ENCODE measurements around the gene SH2D6. TPM values are rescaled to one million over a fixed set of nuclear protein-coding genes. Genes with fewer than 3 reads are reported as not detected.

SH2D6 gene
- total and polyA plus RNA-seq, 9 of the 15 experiments (the other 6 are each of a cell fraction or from before 2014, with no cell fraction given) = 0.07 to 0.76 (median 0.33) TPM; not detected in 2

DNA sequence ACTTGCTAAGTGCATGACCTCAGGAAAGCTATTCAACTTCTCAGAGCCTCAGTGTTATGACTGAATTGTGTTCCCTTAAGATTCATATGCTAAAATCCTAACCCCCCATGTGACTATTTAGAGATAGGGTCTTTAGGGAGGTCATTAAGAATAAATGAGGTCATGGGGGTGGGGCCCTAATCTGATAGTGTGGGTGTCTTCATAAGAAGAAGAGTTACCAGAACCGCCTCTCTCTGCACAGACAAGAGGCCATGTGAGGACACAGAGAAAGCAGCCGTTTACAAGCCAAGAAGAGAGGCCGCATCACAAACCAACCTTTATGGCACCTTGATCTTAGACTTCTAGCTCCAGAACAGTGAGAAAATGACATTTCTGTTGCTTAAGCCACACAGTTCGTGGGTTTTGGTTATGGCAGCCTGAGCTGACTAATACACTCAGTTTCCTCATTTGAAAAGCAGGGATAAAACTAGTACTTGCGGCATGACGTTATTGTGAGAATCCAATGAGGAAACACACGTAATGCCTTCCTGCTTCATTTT is 9.9 kb downstream of the SH2D6 start (continued):
- TF ChIP-seq HNRNPL (IDR thresholded peaks at IDR 0.05; ENCODE audit: low read depth, low read length) = no peak
- TF ChIP-seq KAT7 (CRISPR knock-in tag; IDR thresholded peaks at IDR 0.05; ENCODE audit: borderline replicate concordance) = no peak
- TF ChIP-seq NBN (IDR thresholded peaks at IDR 0.05; ENCODE audit: low read depth) = no peak
- TF ChIP-seq MTA3 (IDR thresholded peaks at IDR 0.05; ENCODE audit: borderline replicate concordance) = no peak
- TF ChIP-seq, protein P1, sequence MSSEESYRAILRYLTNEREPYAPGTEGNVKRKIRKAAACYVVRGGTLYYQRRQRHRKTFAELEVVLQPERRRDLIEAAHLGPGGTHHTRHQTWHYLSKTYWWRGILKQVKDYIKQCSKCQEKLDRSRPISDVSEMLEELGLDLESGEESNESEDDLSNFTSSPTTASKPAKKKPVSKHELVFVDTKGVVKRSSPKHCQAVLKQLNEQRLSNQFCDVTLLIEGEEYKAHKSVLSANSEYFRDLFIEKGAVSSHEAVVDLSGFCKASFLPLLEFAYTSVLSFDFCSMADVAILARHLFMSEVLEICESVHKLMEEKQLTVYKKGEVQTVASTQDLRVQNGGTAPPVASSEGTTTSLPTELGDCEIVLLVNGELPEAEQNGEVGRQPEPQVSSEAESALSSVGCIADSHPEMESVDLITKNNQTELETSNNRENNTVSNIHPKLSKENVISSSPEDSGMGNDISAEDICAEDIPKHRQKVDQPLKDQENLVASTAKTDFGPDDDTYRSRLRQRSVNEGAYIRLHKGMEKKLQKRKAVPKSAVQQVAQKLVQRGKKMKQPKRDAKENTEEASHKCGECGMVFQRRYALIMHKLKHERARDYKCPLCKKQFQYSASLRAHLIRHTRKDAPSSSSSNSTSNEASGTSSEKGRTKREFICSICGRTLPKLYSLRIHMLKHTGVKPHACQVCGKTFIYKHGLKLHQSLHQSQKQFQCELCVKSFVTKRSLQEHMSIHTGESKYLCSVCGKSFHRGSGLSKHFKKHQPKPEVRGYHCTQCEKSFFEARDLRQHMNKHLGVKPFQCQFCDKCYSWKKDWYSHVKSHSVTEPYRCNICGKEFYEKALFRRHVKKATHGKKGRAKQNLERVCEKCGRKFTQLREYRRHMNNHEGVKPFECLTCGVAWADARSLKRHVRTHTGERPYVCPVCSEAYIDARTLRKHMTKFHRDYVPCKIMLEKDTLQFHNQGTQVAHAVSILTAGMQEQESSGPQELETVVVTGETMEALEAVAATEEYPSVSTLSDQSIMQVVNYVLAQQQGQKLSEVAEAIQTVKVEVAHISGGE (CRISPR knock-in tag; IDR thresholded peaks at IDR 0.05) = no peak
- TF ChIP-seq SREBF1 (IDR thresholded peaks at IDR 0.05; ENCODE audit: borderline replicate concordance, low read depth, low read length) = no peak
- TF ChIP-seq CSDE1 (IDR thresholded peaks at IDR 0.05) = no peak
- TF ChIP-seq, protein P2, sequence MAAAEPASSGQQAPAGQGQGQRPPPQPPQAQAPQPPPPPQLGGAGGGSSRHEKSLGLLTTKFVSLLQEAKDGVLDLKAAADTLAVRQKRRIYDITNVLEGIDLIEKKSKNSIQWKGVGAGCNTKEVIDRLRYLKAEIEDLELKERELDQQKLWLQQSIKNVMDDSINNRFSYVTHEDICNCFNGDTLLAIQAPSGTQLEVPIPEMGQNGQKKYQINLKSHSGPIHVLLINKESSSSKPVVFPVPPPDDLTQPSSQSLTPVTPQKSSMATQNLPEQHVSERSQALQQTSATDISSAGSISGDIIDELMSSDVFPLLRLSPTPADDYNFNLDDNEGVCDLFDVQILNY (CRISPR knock-in tag; IDR thresholded peaks at IDR 0.05) = no peak
- peak; percentile 63; the same call in 1 of the 2 replicates for TF ChIP-seq LEF1 (IDR thresholded peaks at IDR 0.05)
- TF ChIP-seq, protein P3, sequence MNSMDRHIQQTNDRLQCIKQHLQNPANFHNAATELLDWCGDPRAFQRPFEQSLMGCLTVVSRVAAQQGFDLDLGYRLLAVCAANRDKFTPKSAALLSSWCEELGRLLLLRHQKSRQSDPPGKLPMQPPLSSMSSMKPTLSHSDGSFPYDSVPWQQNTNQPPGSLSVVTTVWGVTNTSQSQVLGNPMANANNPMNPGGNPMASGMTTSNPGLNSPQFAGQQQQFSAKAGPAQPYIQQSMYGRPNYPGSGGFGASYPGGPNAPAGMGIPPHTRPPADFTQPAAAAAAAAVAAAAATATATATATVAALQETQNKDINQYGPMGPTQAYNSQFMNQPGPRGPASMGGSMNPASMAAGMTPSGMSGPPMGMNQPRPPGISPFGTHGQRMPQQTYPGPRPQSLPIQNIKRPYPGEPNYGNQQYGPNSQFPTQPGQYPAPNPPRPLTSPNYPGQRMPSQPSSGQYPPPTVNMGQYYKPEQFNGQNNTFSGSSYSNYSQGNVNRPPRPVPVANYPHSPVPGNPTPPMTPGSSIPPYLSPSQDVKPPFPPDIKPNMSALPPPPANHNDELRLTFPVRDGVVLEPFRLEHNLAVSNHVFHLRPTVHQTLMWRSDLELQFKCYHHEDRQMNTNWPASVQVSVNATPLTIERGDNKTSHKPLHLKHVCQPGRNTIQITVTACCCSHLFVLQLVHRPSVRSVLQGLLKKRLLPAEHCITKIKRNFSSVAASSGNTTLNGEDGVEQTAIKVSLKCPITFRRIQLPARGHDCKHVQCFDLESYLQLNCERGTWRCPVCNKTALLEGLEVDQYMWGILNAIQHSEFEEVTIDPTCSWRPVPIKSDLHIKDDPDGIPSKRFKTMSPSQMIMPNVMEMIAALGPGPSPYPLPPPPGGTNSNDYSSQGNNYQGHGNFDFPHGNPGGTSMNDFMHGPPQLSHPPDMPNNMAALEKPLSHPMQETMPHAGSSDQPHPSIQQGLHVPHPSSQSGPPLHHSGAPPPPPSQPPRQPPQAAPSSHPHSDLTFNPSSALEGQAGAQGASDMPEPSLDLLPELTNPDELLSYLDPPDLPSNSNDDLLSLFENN (IDR thresholded peaks at IDR 0.05; ENCODE audit: low read depth in 2 of 2, low read length in 2 of 2) = no peak
- no peak for TF ChIP-seq NCOA1 (IDR thresholded peaks at IDR 0.05; ENCODE audit: low read depth)
- no peak for TF ChIP-seq NR2C1 (IDR thresholded peaks at IDR 0.05)
- peak; percentile 47; the same call in 1 of the 2 replicates for TF ChIP-seq NR2C1 (tag; IDR thresholded peaks at IDR 0.05)
- no peak for TF ChIP-seq SMAD1 (IDR thresholded peaks at IDR 0.05; ENCODE audit: low read depth, low read length, partially characterized antibody)
- no peak for TF ChIP-seq CHD1 (IDR thresholded peaks at IDR 0.05; ENCODE audit: low read length)
- peak; percentile 67 for TF ChIP-seq DPF2 (IDR thresholded peaks at IDR 0.05)
- peak; percentile 65; the same call in 1 of the 2 replicates for TF ChIP-seq JUND (IDR thresholded peaks at IDR 0.05; ENCODE audit: borderline replicate concordance, low read depth, low read length)
- TF ChIP-seq JUND (tag; IDR thresholded peaks at IDR 0.05; ENCODE audit: borderline replicate concordance, low read depth, low read length) = peak; percentile 48; the same call in 2 of the 3 replicates
- TF ChIP-seq, protein P4, sequence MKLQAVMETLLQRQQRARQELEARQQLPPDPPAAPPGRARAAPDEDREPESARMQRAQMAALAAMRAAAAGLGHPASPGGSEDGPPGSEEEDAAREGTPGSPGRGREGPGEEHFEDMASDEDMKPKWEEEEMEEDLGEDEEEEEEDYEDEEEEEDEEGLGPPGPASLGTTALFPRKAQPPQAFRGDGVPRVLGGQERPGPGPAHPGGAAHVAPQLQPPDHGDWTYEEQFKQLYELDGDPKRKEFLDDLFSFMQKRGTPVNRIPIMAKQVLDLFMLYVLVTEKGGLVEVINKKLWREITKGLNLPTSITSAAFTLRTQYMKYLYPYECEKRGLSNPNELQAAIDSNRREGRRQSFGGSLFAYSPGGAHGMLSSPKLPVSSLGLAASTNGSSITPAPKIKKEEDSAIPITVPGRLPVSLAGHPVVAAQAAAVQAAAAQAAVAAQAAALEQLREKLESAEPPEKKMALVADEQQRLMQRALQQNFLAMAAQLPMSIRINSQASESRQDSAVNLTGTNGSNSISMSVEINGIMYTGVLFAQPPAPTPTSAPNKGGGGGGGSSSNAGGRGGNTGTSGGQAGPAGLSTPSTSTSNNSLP (IDR thresholded peaks at IDR 0.05; ENCODE audit: borderline replicate concordance, low read depth, low read length) = no peak

Data from K562 (cell line).